Keratinocyte (primary cell): ENCODE results near the gene SYDE2.

Source experiments
- EZH2 ChIP-seq: IDR thresholded peaks from one replicate; pipeline ENCODE4 v1.6.1; 2012; ENCODE audit warnings: inconsistent platforms, mild to moderate bottlenecking, low read length, moderate library complexity
- TF ChIP-seq, protein P1 (sequence below), 3 experiments: IDR thresholded peaks in 1 of 3; conservative IDR thresholded peaks in 1 of 3; optimal IDR thresholded peaks in 1 of 3; 2 replicates in 2 of 3; 3 replicates in 1 of 3; pipeline versions ENCODE3 to v1.5.1; 2011; ENCODE audit warnings: low read length in 3 of 3, mild to moderate bottlenecking in 3 of 3, moderate library complexity in 2 of 3, control low read depth in 1 of 3, inconsistent platforms in 1 of 3; ENCODE audit not compliant: insufficient read depth in 2 of 3; ENCODE audit errors: extremely low read depth in 1 of 3

DNA sequence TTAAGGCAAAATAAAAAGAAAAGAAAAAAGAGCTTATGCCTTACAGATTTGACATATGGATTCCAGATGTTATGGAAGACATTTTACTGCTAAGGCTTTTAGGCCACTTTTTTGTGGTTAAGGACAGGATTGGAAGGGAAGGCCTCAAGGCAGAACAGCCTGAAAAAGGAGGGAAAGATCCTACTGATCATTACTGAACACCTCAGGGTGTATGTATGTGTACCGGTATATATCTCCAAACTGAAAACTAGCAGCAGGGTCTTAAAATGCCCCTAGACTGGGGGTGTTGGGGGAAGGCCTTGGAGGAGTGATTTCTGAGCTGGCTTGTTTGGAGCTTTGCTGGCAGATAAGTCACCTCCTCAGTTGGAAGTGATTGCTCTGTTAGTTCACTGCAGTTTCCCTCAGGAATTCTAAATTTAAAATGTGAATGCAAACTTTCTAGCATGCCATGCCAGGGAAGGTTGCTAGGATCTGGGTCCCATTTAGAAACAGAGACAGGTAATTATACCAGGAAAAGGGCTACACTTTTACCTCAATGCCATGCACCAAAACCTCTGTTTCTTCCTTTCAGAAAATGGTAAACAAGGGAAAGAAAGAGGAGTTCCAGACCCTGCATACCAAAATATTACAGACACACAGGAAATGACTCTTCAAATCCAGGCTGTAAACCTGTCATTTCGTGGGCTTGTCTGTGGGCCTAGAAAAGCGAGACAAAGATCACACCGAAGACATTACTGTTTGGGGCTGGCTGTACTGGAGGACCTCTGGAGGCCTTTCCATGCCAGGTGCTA, 43.6 kb upstream of the SYDE2 start:
- TF ChIP-seq, protein P1, sequence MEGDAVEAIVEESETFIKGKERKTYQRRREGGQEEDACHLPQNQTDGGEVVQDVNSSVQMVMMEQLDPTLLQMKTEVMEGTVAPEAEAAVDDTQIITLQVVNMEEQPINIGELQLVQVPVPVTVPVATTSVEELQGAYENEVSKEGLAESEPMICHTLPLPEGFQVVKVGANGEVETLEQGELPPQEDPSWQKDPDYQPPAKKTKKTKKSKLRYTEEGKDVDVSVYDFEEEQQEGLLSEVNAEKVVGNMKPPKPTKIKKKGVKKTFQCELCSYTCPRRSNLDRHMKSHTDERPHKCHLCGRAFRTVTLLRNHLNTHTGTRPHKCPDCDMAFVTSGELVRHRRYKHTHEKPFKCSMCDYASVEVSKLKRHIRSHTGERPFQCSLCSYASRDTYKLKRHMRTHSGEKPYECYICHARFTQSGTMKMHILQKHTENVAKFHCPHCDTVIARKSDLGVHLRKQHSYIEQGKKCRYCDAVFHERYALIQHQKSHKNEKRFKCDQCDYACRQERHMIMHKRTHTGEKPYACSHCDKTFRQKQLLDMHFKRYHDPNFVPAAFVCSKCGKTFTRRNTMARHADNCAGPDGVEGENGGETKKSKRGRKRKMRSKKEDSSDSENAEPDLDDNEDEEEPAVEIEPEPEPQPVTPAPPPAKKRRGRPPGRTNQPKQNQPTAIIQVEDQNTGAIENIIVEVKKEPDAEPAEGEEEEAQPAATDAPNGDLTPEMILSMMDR (optimal IDR thresholded peaks at IDR 0.05 in 1 of 3, IDR thresholded peaks at IDR 0.05 in 1 of 3, conservative IDR thresholded peaks at IDR 0.05 in 1 of 3; ENCODE audit: extremely low read depth in 1 of 3, insufficient read depth in 2 of 3, low read length in 3 of 3) = no peak
- no peak for TF ChIP-seq EZH2
